ENCODE results near the gene TUBB1.
"Not testable (repeated sequence)": the region's sequence is repeated elsewhere in the genome, so short reads cannot be mapped to it uniquely, and the experiment has no call there.

Gene TUBB1

DNA sequence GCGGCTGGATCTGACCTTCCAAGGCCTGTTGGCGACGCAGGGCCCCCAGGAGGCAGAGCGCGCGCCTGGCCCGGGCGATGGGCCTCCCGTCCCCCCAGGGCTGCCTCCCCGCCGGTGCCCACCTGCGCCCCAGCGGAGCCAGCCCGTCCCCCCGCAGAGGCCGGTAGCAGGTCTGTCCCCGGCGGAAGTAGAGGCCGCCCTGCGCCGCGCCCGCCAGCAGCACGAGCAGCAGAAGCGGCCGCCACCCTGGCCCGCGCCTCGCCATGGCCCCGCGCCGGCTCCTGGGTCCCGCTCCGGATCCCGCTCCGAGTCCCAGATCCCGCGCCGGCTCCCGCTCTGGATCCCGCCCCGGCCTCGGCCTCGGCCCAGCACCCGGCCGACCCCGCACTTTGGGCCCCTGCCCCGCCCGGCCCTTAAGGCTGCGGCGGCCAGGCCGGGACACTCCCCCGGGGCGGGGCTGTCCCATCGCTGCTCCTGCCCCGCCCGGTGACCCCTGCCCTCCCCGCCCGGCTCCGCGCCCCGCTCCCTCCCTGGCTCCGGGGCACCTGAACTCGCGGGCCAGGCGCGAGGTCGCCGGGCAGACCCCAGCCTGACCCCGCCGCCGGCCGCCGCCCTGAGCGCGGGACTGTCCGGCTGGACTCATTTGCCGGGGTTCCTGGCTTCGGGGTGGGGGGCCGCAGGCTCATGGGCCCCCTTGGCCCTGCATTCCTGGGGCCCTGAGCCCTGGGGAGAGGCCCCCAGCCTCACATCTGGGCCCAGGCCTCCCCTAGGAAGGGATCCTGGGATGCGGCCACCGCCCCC lies 12.2 kb upstream of the TUBB1 start, which contains the start of gene CTSZ:
CTSZ (minus strand) TSS at position 391 of the 801 bp plus-strand sequence; CDS start at position 265, 126 bp downstream.
- peak; percentile 53 for DNase-seq

DNA sequence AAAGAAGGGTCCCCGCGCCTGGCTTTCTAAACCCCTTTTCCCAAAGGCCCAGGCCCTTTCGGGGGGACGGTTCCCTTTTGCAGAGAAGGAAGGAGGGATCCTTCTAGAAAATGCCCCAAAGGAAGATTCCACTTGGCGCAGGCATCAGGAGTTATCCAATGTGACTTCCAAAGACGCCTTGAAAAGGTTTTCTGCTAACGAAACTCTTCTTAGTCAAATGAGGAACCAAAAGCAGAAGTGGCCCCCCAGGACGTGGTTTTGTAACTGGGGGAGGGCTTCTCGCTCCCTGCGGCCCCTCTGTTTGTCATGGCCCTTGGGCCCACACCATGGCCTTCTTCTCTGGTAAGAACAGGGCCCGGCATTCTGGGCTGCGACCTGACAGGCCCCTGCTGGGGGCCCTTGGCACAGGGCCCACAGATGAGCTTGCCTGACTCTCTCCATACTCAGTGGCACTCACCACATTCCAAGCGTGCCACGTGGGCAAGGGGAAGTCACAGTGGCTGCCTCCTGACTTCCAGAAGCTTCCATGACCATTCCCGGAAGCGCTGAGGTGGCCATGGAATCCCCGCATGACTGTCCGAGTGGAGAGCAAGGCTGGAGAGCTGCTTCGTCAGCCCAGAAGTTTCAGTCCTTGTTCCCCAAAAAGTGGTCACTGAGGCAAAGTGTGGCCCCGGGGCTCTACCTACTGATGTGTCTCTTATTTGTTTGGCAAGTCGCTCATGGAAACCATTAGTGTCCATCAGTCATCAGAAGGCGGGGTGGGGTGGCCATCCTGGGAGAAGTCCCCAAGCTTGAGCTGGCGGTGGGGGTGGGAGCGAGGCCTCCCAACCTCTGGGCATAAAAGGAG lies 11.3 kb upstream of the TUBB1 start:
- DNase-seq = no peak

DNA sequence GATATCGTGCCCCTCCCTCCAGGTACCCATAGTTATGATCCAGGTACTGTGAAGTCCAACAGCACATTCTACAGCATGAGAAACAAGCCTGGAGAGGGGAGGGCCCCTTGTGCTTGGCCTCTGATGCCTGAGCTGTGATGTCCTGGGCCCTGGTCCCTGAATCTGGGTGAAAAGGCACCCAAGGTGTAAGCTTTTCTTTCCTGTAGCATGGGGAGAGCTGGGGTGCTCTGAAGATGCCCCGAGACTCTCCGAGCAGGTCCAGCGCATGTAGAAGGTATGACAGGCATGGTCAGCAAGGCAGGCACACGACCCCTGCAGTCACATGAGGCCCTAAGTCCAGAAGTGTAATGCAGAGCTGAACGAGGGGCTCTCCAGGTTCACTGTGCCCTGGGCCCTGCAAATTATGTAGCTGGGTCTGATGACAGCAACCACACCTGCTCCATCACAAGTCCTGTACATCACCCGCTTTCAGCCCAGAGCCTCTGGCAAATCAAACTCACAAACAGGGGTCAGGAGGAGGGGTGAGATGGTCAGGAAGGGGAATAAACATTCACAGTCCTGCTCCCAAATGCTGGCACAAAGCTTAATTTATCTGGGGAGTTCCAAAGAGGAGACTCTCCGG lies 10.4 kb upstream of the TUBB1 start:
- peak; percentile 0 for DNase-seq

DNA sequence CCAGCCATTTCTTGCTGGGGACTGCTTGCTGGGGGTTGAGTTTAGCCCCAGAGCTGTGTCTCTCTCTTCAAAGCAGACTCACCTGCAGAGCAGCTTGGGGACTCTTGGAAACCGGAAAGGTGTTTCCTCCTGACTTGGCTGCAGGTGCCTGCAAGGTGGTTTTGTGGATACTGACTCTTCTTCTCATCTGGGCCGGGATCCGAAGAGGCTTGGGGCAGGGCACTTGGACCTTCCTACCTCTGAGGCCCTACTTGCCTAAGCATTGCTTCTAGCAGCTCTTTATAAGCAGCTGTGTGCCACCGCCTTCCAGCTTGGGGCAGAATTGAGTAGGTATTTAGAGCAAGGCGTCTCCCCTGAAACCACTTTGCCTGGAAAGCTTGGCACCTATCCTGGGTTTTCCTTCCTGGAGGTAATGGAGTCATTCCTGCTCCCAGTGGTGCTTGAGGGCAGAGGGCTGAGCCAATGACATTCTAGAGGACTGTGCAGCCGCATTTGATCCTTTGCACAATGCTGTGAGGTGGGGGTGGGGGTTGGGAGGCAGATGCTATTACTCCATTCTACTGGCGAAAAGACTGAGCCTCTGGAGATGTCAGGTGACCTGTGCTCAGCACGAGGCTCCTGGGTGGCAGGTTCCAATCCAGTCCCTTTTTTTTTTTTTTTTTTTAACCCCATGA lies 8.8 kb upstream of the TUBB1 start:
- DNase-seq = peak; percentile 1

DNA sequence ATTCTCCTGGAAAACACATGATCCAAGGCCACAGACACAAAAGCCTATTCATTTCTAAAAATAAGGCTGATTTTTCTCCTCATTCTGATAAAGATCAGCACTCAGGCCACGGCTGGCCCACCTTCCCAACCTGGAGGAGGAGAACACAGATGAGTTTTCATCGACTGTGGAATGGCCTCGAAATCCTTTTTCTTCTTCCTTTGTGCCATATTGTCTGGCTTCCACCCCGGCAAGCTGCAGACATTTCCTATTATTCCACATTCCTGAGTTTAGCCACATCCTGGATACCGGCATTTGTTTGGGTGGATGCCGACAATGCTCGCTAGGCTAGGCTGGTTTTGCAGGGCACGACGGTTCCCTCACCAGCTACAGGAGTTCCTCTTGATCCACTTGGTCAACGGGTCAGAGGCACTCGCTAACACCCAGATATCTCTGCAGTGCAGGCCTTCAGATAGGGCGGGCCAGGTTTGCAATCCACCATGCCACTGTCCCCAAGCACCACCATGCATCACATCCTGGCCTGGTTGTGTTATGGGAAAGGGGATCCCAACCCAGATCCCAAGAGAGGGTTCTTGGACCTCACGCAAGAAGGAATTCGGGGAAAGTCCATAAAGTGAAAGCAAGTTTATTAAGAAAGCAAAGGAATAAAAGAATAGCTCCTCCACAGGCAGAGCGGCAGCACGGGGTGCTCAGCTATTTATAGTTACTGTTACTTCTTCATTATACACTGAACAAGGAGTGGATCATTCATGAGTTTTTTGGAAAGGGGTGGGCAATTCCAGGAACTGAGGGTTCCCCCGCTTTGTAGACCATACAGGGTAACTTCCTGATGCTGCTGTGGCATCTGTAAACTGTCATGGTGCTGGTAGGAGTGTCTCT lies 8.0 kb upstream of the TUBB1 start:
- peak; percentile 3 for DNase-seq

DNA sequence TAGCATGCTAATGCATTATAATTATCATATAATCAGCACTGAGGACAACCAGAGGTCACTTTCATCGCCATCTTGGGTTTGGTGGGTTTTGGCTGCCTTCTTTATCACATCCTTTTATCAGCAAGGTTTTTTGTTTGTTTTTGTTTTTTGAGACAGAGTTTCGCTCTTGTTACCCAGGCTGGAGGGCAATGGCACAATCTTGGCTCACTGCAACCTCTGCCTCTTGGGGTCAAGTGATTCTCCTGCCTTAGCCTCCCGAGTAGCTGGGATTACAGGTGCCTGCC lies 7.4 kb upstream of the TUBB1 start:
- DNase-seq = not testable (repeated sequence)

DNA sequence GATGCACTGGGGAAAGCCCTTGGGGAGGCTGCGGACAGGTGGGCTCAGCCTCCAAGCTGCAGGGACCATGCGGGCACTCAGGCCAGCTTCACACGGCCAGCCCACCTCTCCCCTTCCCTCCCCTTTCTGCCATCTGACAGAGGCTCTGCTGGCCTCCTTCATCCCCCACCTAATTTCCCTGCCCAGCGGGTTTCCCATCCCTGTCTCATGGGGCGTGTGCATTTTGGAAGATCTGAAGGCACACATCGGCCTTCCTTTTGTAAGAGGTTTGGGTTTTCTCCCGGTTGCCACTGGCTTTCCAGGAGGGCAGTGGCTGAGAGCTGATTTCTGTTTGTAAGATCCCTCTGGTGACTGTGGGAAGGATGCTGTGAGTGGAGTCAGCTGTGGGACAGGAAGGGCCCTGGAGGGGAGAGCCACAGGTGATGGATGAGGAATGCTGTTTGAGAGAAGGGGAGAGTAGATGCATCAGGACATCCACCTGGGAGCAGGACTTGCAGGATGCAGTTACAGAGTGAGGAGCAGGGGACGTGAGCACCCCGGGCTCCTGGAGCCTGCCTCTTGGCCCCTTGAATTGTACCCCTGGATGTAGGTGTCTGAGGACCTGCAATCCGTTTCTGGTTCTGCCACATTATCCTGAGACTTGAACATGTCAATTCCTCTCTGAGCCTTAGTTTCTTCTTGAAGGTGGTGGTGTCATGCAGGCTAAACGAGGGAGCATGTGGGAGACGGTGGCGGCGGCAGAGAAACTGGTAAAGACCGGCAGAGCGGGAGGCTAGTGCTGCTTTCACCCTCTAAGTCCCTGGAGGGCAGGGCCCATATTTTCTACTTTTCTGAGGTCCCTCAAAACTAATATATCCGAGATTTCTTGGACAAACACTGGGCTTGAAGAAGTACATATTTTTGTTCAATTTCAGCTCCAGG lies 5.9 kb upstream of the TUBB1 start:
- DNase-seq = peak; percentile 0

DNA sequence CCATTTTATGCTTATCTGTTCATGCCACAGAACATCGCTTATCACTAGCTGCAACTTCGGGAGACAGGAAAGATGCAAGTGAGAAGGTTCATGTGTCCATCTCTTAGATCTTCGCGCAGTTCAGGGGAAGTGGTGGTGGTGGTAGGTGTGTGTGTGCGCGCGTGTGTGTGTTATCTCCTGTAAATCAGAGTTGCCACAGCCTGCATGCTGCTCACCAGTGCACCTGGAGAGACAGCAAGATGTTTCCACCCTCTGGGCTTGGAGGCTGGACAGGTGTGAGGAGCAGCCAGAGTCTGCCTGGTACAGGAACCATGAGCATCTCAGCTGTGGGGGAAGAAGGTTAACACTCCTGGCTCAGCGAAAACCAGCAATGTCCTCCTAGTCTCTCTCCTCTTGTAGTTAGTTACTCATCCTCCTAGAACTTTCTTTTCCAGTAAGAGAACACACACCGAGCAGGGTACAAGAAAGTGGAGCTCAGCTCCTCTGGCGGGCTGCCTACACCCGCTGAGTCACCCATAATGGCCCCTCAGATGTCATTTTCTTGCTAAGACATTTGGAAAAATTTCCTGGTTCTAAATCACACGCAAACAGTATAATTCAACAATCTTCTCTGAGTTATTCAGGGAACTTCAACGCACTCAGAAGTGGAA lies 5.1 kb upstream of the TUBB1 start:
- DNase-seq = peak; percentile 24

DNA sequence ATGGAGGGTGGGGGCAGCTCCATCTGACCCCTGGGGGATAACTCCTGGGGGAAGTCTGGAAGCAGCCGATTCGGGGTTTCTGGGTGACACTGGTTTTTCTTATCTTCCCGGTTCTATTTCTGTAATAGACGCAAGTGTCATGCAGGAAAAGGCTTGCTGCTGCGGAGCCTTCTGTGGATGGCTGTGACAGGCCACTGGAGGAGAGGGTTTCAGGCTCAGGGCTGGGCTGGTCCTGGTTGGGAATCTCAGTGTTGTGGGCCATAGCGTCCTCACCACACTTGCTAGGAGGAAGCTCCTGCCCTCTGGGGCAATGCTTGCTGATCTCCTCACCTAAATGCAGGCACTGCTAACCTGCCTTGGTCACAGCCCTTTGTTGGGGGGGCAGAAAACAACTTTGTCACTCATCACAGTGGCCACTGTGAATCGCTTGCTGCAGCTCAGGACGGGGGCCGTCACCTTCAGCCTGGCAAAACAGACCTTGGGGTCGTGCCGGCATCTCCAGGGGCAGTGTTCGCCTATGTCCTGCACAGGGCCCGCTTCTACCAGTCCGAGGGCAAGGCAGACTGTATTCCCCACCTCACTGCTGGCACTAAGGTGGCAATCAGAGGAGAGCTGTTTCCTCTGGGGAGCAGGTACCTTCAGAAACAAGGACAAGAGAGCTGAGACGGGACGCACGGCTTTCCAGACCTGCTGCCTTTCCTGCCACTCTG lies 4.4 kb upstream of the TUBB1 start:
- peak; percentile 1 for DNase-seq

DNA sequence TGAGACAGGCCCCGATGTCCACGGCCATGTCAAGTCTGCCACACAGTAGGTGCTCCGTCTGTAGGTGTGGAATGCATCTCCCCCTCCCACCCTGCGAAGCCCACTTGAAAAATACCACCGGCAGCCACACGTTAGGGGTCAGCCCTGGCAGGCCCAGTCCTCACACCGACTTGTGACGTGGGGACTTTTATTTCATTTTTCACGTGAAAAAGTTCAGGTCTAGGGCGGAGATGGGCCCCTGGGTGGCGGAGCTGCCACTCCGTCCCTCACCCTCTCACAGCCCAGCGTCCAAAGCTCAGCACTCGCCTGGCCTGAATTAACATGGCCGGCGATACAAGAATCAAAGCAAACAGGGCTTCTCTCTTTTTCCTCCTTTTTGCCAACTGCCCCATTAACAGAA lies 3.8 kb upstream of the TUBB1 start:
- DNase-seq = peak; percentile 0

DNA sequence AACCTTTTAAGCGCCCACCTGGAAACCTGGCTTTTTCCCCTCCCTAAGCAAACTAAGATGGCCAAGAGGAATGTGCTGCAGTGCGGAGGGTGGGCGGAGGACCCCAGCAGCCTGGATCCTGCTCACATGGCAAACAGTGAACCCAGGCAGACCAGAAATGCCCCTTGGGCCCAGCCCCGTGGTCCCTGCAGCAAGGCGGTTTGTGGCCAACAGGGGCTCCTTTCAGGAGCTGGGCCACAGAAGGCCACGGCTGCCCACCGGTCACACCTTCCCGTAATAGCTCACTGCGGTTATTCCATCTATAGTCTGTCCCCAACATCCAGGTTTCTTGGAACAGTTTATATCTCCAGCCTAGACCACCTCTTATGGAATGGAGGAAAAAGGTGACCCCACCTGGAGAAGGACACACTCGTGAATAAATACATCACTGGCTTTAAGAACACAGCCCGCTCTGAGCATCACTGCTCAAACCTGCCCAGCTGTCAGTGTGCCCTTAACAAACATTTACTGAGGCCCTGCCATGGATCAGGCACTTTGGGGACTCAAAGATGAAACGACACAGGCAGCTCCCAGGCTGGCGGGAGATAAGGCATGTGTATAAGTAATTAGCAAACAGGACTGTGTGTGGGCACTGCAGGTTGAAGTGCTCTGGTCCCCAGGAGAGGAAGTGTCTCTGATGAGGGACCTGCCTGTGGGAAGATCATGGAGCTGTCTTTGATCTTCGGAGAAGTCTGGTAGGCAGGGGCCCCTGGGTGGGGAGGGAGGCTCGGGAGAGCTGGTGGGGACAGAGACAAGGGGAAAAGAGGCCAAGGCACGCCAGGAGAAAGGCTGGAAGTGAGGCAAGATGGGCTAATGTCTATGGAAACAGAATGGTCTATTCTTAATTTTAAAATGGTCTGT lies 3.2 kb upstream of the TUBB1 start:
- peak; percentile 1 for DNase-seq

DNA sequence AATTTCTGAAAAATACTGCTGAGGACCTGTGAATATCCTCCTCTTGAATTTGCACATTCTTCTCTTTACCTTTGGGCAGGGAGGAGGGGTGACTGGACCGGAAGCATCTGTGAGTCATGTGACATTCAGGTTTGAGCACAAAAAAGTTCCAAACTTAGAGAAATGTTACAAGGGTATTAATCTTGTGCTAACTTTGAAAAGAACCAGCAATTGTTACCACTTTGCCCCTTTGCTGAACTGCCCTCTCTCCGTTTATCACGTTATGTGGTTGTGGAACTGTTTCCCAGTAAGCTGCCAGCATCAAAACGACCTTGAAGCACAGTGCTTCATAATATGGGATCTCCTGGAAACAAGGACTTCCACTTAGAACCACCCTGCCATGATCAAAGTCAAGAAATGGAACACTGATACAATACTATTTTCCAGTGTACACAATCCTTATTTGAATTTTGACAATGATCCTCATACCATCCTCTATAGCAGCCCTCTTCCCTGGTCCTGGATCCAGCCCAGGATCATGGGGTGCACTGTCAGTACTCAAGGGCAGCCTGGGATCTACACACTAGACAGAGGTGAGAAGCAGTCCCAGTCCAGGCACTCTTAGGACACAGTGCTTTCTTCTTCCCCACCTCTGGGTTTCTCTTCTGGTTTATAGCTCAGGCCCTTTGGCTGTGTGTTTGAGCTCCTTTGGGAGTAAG lies 2.3 kb upstream of the TUBB1 start:
- DNase-seq = peak; percentile 40

DNA sequence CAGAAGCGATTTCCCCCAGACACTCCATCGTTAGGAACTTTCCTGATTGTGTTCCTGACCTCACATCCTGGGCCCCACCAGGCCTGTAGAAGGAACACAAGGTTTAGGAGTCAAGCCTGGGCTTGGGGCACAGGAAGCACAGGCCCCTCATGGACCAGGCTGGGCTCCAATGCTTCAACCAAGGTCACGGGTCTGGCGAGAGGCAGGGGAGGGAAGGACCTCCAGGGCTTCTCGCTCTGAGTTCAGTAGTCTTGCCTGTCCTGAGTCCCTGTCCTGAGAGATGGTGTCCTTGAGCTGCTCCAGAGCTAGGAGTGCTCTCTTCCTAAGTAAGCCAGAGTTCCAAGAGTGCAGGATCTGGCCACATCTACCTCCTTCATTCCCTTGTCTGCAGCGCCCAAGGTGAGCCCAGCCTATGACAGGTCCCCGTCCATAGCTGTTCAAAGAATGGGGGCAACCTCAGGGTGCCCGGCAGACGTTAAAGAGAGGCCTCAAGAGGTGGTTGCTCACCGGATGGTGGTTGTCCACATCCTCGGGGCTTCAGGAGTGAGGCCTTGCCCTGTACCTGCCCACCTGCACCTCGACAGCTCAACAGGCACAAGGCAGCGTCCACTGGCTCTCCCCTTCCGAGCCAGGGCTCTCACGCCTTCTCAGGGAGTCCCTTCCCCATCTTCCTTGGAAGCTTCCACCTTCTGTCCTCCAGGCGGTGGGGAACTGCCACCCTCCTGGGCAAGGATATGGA lies 1.6 kb upstream of the TUBB1 start:
- DNase-seq = peak; percentile 2

DNA sequence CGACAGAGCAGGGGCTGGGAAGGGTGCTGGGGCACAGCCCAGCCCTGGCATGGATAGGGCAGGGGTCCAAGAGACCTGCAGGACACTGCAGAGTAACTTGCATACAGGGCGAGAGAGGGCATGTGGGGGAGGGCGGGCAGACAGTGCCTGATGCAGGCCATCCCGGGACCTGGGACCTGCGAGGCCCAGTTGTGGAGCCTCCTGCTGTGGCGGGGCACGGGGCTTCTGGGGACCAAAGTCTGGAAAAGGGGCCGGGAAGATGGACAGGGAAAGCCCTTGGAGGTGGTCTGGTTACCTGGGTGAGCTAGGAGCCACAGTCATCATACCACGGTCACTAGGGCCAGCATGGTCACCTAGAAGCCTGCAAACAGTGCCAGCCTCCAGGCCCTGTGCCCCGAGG lies 412 bp upstream of the TUBB1 start:
- DNase-seq = peak; percentile 0

DNA sequence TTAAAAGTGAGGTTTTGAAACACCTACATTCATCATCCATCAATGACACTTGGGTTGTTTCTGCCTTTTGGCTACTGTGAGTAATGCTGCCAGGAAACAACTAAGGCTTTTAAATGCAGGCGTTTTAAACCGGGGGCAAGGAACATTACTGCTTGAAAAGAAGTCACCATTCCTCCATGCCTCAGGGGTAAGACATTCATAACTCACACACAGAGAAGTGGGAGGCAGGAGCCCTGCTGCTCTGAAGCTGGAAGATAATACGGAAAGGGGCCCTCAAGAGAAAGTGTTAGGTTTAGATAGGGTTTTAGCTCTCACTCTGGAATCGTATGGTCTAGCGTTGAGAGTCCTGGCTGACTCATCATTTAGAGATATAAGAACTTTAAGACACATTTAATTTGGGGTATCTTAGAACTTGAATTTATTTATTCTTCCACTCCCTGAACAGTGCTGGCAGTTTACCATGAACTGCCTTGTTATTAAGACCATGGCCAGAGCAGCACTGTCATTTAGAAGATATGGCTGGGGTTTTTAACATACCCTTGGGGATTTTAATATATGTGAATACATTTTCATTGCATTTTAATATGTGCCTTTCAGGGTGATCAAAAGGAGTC lies 1.8 kb downstream of the TUBB1 start:
- peak; percentile 1 for DNase-seq

DNA sequence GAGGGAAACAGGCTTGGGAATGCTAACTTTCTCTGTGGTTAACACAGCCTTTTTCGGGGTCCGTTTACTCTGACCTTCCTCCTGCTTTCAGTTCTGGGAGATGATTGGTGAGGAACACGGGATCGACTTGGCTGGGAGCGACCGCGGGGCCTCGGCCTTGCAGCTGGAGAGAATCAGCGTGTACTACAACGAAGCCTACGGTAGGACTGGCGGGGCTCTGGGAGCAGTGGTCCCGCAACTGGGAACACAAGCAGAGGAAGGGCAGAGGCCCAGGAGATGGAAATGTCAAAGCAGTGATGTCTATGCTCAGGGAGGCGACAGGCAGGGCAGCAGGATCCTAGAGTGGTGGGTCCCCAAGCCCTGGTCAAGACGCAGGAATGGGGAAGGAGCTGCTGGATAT lies 3.5 kb downstream of the TUBB1 start:
- peak; percentile 0 for DNase-seq

DNA sequence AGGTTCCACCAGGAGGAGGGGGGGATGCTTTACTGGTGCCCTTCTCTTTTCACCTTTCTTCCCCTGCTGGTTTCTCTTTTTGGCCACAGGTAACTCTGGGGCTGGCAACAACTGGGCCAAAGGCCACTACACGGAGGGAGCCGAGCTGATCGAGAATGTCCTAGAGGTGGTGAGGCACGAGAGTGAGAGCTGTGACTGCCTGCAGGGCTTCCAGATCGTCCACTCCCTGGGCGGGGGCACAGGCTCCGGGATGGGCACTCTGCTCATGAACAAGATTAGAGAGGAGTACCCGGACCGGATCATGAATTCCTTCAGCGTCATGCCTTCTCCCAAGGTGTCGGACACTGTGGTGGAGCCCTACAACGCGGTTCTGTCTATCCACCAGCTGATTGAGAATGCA lies 4.4 kb downstream of the TUBB1 start:
- DNase-seq = no peak
